CD4-positive, alpha-beta T cell treated with Interleukin-17A for 1 hour (primary cell): ENCODE measurements around the gene HSPBP1.
"Not testable (repeated sequence)": the region's sequence is repeated elsewhere in the genome, so short reads cannot be mapped to it uniquely, and the experiment has no call there.

Source experiments
- DNase-seq: peaks from one replicate; pipeline ENCODE4 v3.0.0-alpha.2; 2020

Gene HSPBP1

DNA sequence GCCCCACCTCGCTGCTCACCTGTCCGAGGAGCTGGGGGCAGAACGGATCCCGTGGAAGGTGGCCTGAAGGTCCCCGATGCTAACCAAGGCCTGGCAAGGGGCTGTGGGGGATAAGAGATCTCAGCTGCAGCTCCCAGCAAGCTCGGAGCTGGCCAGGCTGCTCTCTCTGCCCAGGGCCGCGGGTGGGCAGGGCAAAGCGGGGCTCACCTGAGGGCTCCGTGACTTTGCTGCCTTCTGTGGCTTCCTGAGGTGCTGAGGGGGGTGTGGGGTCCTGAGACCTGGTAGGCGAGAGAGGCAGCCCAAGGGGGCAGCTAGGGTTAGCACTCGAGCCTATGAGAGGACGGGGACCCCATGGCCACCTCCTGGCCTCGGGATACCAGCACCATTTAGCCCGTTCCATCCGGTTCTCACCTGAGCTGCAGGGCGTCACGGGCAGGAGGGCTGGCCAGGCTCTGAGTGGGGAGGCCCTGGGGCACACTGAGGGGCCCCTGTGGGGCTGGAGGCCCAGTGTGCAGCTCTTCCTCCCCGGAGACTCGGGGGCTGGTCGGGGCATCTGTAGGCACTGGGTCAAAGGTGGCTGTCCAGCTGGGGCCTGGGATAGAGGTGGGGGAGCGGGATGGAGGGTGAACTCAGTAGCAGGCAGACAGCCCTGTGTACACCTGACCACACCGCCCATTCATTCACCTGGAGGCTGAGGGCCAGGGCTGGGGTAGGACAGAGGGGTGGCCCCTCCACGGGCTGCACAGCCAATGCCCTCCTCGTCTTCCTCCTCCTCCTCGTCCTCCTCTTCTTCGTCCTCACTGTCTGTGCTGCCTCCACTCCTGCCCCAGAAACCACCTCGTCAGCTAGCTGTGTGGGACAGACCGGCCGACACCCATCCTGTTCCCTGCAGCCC is 48.3 kb downstream of the HSPBP1 start:
- no peak for DNase-seq

DNA sequence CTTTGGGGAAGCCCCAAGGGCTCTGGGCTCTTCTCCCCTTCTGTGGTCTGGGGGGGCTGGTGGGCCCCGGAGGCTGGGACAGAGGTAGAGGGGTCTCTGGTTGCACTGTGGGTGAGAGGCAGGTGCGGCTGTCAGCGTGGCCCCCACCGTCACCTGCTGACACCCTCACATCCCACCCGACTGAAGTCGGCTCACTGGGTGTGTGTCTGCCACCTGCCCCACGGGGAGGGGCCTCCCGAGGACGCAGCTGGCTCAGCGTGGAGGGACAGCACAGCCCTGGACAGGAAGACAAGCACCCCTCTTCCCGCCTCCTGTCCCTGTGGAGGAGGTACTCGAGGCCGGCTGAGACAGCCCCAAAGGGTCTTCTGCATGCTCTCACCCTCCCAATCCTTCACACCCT is 49.1 kb downstream of the HSPBP1 start:
- DNase-seq = no peak

DNA sequence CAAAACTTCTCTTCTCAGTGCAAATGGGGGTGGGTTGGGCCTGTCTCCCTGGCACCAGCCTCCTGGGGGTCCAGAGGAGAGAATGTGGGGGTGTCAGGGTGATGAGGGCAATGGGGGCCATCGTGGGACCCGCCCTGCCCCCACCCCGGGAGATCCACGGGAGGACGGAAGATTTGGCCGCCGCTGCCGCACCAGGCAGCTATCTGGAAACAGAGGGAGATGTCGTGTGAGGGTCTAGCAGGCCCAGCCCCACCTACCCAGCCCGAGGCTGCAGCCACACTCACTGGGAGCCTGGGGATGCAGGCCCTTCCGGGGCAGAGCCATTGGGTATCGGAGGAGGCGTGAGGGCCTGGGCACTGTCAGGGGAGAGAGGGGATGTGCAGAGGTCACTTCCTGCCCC is 49.6 kb downstream of the HSPBP1 start:
- no peak for DNase-seq

DNA sequence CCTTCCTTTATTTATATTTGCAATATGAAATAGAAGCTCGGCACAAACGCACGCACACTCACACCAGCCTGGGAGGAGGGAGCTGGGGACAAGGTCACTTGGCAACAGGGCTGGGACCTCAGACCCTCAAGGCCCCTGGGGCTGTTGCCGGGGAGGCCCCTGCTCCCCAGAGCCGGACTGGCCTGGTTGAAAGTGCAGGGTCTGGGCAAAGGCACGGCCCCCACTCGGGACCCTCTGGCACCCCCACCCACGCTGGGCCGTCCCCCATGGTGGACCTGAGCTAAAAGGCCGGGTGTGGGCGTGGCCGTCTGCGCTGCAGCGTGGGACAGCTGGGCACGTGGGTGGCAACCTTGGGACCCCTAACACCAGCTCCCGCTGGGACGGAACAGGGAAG is 50.1 kb downstream of the HSPBP1 start:
- no peak for DNase-seq

DNA sequence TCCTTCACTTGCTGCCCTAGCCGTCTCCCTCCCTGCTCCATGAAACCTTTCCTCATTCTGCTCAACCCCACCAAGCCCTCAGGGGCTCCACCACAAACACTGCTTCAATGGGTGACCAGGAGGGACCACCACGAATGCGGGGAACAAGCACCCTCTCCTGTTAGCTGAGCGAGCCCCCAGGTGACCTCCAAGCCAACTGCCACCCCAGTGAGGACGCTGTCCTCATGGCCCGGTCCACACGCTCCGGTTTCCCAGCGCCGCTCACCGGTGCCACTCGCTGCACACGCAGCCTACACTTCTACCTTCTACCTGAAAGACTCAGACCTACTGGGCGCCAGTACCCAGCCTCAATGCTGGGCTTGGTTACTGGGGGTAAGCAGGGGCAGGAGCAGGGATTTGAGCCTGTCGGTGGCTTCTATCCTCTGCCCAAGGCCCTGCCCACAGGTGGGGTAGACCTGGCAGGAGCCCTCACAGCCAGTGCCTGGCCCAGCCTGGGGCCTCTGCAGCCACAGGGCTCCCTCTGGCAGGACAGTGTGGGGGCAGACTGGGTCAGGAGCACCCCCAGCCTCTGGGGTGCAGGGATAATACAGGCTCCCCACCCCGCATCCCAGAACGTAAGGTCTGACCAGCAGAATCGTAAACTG is 50.6 kb downstream of the HSPBP1 start:
- DNase-seq = no peak

DNA sequence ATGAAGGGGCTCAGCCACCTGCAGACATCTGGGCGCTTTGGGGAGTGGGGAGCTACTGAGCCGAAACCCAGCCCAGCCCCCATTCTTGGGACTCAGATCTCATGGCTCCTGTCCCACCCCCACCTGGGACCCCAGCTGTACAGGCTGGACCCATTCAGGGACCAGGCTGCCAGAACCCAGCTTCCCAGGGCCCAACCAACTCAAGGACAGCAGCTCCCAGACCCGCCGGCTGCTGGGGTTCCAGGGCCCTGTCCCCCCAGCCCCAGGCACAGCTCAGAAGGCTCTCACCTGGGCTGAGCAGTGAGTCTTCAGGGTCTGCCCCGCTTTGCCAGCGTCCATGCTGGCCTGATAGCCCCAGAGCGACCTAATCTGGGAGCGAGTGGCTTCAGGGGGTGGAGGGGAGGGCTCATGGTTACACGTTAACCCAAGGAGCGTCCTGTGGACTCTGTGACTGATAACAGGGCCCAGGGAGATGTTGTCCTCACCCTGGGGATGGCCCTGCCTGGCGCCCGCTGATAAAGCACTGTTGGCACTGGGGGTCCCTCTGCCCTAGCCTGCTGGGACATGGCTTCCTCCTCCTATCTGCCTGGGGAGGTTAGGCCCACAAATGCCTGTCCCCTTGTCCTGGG is 51.4 kb downstream of the HSPBP1 start, which contains the start of gene TMEM86B:
Gene TMEM86B, minus strand, starts transcription at position 361 of the 629 bp plus-strand sequence. Its CDS starts 22 bp downstream, at position 339.
- no peak for DNase-seq

DNA sequence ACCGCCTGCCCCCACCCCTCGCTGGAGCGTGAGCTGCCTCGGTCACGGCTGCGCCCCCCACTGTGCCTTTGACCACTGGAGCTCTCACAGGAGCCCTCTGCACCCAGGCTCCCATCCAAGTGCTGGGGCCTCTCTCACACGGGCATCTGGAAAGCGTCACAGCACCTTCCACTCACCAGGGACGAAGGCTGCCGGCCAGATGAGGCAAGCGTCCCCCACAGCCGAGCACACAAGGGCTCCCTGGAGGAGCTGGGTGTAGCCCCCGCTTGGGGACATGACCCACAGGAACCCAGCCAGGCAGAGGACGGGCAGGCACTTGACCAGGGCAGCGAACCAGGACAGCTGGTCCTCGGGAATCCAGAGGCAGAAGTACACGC is 51.9 kb downstream of the HSPBP1 start:
- DNase-seq = no peak

DNA sequence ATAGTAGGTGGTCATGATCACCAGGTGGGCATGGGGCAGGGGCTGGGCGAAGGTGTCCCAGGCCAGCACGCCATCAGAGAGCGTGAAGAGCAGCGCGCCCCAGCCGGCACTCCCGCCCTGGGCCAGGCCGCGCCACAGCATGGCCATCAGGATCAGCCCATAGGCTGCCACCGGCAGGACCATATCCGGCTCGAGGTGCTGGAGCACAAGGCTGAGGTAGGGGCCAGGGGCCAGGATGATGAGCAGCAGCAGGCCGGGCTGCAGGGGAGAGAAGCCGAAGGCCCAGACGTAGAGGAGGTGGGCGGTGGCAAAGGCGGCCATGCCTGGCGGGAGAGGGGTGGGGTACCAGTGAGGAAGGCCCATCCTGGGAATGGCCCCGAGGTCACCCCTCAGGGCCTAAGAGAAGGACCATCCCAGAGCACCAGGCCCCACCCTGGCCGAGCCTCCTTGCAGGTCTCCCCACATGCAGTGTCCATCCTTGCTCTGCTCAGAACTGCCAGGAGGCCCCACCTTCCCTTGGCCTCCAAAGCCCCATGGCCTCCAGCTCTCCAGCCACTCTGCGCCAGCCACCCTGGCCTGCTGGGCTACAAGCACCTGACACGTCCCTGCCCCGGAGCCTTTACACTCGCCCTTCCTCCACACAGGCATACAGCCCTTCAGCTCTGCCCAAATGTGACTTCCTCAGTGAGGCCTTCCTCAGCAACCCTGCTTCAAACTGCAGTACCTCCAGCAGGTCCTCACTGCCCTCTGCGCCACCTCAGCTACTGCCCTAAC is 52.5 kb downstream of the HSPBP1 start:
- DNase-seq = no peak

DNA sequence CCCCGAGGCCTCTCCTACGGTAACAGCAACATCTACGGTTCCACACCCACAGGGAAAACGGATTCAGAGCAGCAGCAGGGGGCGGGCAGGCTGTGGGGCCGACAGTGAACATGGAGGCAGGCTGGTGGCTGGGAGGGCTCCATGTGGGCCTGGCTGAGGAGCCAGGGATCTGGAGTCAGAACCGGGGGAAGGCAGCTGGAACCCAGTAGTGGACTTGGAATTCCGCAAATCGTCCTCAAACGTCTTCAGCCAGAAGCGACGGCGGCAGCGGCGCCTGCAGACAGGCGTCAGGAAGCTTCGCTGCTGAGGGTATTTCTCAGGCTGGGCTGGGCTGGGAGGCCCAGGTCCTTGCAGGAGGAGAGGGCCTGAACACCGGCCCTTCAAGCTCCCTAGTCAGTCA is 53.1 kb downstream of the HSPBP1 start:
- DNase-seq = no peak

DNA sequence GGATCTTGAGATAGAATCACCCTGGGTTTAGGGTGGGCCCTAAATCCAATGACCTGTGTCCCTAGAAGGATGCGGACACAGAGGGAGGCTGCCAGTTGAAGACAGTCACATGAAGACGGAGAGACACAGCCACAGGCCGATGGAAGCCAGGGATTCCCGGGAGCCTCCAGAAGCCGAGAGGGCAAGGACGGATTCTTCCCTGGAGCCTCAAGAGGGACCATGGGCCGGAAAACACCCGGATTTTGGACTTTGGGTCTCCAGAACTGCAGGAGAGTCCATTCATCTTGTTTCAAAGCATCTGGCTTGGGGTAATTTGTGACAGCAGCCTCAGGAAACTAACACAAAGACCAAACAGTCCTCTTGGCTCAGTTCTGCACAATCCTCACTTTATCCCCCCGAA is 53.6 kb downstream of the HSPBP1 start:
- no peak for DNase-seq

DNA sequence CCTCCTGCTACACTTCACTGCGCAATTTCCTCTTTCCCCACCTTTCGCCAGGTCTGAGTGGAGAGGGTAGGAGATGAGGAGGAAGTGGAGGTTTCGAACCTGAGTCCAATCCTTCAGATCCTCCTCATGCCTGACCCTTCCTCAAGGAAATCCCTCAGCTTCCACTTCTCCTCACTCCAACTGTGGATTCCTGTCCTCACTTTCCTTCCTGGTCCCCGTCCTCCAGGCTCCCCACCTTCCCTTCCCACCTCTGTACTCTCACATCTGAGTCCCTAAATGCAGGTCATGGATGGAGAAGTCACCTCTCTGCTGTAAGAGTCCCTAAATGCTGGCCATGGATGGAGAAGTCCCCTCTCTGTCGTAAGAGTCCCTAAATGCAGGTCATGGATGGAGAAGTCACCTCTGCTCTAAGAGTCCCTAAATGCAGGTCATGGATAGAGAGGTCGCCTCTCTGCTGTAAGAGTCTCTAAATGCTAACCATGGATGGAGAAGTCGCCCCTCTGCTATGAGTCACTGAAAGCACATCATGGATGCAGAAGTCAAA is 54.4 kb downstream of the HSPBP1 start:
- DNase-seq = no peak

DNA sequence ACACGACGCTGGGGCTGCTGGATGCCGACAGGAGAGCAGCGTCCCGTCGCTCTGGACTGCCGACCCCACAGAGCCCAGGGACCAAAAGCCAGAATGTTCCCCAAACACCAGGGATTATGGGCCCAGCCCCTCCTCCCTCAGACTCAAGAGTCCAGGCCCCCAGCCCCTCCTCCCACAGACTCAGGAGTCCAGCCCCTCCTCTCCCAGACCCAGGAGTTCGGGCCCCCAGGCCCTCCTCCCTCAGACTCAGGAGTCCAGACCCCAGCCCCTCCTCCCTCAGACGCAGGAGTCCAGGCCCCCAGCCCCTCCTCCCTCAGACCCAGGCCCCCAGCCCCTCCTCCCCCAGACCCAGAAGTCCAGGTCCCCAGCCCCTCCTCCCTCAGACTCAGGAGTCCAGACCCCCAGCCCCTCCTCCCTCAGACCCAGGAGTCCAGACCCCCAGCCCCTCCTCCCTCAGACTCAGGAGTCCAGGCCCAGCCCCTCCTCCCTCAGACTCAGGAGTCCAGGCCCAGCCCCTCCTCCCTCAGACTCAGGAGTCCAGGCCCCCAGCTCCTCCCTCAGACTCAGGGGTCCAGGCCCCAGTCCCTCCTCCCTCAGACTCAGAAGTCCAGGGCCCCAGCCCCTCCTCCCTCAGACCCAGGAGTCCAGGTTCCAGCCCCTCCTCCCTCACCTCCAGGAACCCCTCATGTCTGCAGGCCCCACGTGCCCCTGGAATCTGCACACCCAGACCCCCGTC is 55.1 kb downstream of the HSPBP1 start:
- not testable (repeated sequence) for DNase-seq

DNA sequence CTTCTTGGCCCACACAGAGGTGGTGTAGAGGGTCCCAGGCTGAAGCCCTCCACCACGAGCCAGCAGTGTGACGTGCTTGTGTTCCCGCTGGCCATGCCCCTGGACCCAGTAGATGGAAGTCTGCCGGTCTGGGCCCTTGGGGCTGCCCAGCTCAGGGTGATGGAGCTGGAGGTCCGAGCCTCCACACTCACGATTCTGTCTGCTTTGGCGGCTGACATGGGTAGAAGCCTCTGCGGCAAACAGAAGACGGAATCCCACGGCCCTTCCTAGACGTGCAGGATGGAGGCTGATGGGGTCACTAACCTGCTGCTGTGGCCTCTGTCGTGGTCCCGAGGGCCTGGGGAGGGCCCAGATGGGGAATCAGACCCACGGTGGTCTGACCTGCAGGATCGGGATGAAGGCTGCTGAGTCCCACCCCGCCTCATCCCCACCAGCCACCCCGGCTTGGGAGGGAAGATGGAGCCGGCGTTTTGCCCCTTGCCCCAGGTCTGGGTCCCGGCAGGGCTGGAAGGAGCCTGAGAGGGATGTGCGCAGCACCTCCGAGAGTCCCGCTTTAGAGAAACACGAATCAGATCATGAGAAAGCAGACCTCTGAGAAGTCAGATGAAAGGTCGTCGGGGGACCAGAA is 55.8 kb downstream of the HSPBP1 start:
- DNase-seq = no peak

DNA sequence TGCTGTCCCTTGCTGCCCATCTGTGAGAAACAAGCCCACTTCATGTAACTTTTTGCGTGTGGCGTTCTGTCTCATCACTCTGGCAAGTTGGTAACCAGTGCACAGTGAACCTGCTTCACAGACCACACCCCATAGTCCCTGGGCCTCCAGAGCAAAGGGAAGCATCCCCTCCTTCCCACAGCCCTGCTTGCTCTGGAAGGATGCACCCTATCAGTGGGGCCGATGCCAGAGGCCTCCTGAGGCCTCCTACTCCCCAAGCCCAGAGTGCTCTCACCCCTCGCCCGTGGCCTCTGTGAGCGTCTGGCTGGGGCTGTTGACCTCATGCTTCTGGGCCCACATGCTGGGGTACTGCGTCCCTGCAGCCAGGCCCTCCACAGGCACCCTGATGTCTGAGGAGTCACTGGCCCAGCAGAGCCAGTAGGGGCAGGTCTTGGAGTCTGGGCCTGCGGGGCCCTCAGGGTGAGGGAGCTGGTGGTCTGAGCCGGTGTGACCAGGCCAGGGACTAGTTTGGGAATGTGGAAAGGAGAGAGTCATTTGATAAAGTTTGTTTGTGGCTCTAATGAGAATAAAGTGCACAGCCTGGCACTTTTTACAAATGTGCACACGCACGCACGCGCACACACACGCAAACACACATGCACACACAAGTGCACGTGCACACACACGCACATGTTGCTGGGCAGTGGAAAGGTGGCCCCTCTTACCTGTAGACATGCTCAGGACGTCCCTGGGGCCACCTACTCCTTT is 56.4 kb downstream of the HSPBP1 start:
- no peak for DNase-seq

DNA sequence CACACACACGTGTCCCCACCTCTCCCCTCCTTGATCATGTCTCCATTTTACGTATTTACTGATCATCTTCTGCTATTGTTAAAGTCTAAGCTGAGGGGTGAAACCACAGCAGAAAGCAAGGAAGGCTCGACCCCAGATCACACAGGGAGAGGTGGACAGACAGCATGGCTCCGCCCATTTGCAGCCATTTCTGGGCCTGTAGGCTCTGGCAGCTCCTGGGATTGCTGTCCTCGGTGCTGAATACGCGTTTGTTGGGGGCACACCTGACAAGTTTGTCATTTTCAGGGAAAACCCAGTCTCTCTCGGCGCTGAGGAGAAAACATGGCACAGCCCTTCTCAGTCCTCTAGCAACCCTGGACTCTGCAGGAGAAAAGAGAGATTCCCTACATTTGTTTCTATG is 59.4 kb downstream of the HSPBP1 start:
- DNase-seq = no peak

DNA sequence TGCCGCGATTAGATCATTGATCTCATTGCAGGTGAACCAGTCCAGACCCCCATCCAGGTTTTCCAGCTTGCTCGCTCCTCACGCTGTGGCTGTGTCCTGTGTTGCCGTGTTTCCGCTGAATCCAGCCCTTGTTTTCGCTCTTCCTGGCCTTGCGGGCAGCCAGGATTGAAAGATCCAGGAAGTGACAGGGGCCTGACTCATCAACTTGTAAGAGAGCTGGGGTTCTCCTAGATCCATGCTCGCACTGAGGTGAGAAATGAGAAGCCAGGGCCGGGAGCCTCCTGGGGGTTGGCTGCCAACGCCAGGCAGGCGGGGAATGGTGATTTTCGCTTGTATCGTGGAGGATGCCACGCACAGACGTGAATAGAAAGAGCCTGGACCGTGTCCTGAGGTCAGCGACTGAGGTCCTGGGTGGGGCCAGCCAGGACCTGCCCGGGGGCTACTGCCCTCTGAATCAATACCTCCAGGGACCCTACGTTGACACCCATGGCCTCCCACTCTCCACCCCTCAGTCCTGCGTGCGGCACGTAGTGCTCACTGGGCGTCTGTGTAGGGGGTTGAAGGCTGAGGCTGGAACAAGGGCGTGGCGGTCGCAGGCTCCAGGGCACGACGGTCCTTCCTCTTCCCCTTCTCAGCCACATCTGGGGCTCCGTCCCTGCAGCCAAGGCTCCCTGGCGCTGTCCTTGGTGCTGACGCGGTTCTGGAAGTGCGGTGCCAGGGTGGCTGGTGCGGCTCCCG is 63.3 kb downstream of the HSPBP1 start:
- peak; percentile 31 for DNase-seq

DNA sequence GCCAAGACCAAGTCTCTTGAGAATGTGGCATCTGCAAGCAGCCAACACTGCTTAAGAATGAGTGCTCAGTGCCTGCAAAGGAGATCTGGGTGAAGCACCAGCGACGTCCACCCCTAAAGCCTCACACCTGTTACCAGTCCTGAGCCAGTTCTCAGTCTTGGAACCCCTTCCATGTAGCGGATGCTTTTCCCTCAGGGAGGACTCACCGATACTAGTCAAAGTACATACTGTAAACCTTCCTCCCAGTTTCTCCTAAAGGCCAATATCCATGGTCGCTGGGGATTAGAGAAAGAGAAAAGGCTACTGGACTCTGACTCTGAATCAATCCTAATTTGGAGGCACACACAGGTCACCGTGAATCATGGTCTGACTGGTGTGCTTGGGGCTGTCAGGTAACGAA is 66.4 kb downstream of the HSPBP1 start:
- DNase-seq = no peak

DNA sequence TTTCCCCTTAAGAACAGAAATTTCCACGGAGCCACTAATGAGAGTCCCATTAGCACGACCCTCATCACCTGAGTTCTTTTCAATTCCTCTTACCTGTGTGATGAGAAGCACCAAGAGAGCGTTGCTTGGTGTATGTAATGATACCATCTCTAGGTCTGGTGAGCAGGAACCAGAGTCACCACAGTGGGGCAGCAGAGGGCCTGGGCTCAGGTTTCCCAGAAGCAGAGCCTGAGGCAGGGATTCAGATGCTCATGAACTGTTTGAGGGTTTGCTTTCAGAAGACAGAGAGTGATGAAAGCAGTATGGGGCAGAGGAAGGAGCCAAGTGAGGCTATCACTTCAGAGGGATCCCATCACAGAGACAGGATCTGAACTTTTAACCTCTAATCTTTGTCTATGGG is 67.5 kb downstream of the HSPBP1 start:
- DNase-seq = peak; percentile 52
